ENCODE results near the gene CYP4F8.

- TF ChIP-seq CTCF (IDR thresholded peaks at IDR 0.05), result no peak
- TF ChIP-seq EP300 (IDR thresholded peaks at IDR 0.05), result peak in 1 of 4 donors; percentile 4
- TF ChIP-seq POLR2A (IDR thresholded peaks at IDR 0.05), result no peak
Measured at GRCh38 chr19:15587663-15588062, 27.4 kb upstream of the CYP4F8 start.

Data from upper lobe of left lung (tissue), 4 donors.